ENCODE measurements around the gene FUCA2. TPM values are rescaled to one million over a fixed set of nuclear protein-coding genes. Genes with fewer than 3 reads are reported as not detected.
A peak's percentile ranks its signal among the peaks of the same experiment; 100 is the strongest.
"Not testable (repeated sequence)": the region's sequence is repeated elsewhere in the genome, so short reads cannot be mapped to it uniquely, and the experiment has no call there.

The FUCA2 gene
- total RNA-seq, 2 experiments from 2014 or later = 16.5 to 16.8 TPM

- DNase-seq = no peak
- no peak overlapping the region for H3K27ac Mint-ChIP-seq
- POLR2A ChIA-PET = no interaction called here
- H3K4me1 Mint-ChIP-seq (ENCODE audit: low read depth) = no peaks in the 10 kb centered on the region
- H3K36me3 Mint-ChIP-seq = no peaks in the 10 kb centered on the region
- CTCF ChIA-PET = no interaction called here
- H3K4me3 Mint-ChIP-seq = no peak overlapping the region
- intact Hi-C loops (cut with micrococcal nuclease) = no loop called here
- no peaks in the 10 kb centered on the region for H3K27me3 Mint-ChIP-seq
- no peaks in the 10 kb centered on the region for H3K9me3 Mint-ChIP-seq
Measured at GRCh38 chr6:143490775-143491174, 20.7 kb downstream of the FUCA2 start.

GRCh38 chr6:143490244-143490643 is 21.3 kb downstream of the FUCA2 start:
- no peak for DNase-seq
- Mint-ChIP-seq H3K4me3 (no peak overlapping the region), H3K9me3 (no peaks in the 10 kb centered on the region), H3K36me3 (peaks cover 1% of the 10 kb centered on the region), H3K27me3 (no peaks in the 10 kb centered on the region), H3K27ac (no peak overlapping the region), H3K4me1 (ENCODE audit: low read depth) (no peaks in the 10 kb centered on the region)
- POLR2A ChIA-PET = no interaction called here
- intact Hi-C loops (cut with micrococcal nuclease) = no loop called here
- CTCF ChIA-PET = no interaction called here

DNA sequence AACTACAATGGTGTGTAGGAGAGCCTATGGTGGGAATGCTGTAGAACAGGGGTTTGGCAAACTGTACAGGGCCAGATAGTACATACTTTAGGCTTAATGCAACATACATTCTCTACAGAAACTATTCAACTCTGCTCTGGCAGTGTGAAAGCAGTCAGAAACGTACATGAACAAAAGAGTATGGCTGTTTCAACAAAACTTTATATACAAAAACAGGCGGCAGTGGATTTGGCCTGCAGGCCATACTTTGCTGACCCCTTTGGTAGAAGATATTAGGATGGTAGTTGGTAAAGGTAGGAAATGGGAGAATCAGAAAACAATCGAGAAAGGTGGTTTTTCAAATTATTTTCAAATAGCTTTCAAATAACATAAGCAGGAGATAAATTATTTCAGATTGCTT is 24.8 kb downstream of the FUCA2 start:
- no peak overlapping the region for H3K4me3 Mint-ChIP-seq
- no peaks in the 10 kb centered on the region for H3K4me1 Mint-ChIP-seq (ENCODE audit: low read depth)
- no peaks in the 10 kb centered on the region for H3K9me3 Mint-ChIP-seq
- CTCF ChIA-PET = interaction anchor here (0.7 to 1.4 kb wide), 3 partner anchors 16 to 1298 kb away, joined by 3 to 6 read pairs (median 4); no protein-coding TSS in a partner anchor
- H3K36me3 Mint-ChIP-seq = peaks cover 5% of the 10 kb centered on the region
- H3K27me3 Mint-ChIP-seq = no peaks in the 10 kb centered on the region
- intact Hi-C loops (cut with micrococcal nuclease) = no loop called here
- H3K27ac Mint-ChIP-seq = no peak overlapping the region
- DNase-seq = no peak
- POLR2A ChIA-PET = interaction anchor here (1.0 kb wide), 1 partner anchor 34 kb away, joined by 3 read pairs; no protein-coding TSS in a partner anchor

DNA sequence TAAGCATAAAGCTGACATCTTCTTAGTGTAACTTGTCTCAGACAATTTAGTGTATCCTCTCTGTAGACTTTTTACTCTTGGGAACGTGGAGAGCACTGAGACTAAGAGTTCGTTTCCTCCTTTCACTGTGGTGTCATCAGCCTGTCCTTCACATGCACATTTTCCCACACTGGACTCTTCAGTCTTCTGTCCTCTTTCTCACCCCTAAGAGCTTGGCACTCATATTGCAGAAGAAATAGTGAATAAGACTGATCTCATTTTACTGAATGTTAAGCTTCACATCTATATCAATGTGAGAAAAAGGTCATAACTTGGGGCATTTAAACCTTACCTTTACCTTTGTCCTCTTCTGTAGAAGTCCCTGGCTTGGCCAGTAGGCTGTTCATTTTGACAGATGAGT is 25.6 kb downstream of the FUCA2 start:
- no peak for DNase-seq
- Mint-ChIP-seq H3K9me3 (no peaks in the 10 kb centered on the region), H3K27ac (peak overlapping the region; percentile 33), H3K36me3 (peaks cover 5% of the 10 kb centered on the region), H3K4me1 (ENCODE audit: low read depth) (no peaks in the 10 kb centered on the region), H3K4me3 (no peak overlapping the region), H3K27me3 (no peaks in the 10 kb centered on the region)
- ChIA-PET CTCF (no interaction called here), POLR2A (no interaction called here)
- intact Hi-C loops (cut with micrococcal nuclease) = no loop called here

DNA sequence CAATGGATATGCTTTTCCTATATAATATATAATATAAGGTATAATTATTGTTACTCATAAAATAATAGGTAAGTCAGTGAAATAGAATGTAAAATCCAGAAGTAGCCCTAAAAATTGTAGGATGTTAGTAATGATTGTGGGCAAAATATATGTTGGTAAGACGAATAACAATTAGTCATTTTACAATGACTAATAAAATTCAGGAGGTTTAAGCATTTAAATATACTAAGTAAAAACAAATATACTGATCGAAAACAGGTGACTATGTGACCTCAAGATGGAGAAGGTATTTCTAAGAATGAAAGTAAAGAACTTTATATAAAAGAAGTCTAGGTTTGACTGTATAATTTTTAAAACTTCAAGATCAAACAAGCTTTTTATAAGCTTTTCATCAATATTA is 28.9 kb downstream of the FUCA2 start:
- no peak for DNase-seq
- Mint-ChIP-seq H3K9me3 (no peaks in the 10 kb centered on the region), H3K36me3 (peaks cover 13% of the 10 kb centered on the region), H3K4me3 (no peak overlapping the region), H3K27me3 (no peaks in the 10 kb centered on the region), H3K27ac (no peak overlapping the region), H3K4me1 (ENCODE audit: low read depth) (no peaks in the 10 kb centered on the region)
- intact Hi-C loops (cut with micrococcal nuclease) = no loop called here
- ChIA-PET CTCF (no interaction called here), POLR2A (no interaction called here)

GRCh38 chr6:143478479-143479062 is 32.9 kb downstream of the FUCA2 start:
- H3K27me3 Mint-ChIP-seq = no peaks in the 10 kb centered on the region
- peaks cover 27% of the 10 kb centered on the region for H3K36me3 Mint-ChIP-seq
- intact Hi-C loops (cut with micrococcal nuclease) = no loop called here
- no peak overlapping the region for H3K27ac Mint-ChIP-seq
- CTCF ChIA-PET = no interaction called here
- no peak overlapping the region for H3K4me3 Mint-ChIP-seq
- POLR2A ChIA-PET = no interaction called here
- H3K9me3 Mint-ChIP-seq = no peaks in the 10 kb centered on the region
- no peaks in the 10 kb centered on the region for H3K4me1 Mint-ChIP-seq (ENCODE audit: low read depth)
- no peak for DNase-seq

GRCh38 chr6:143476545-143476944 is 35.0 kb downstream of the FUCA2 start:
- Mint-ChIP-seq H3K4me1 (ENCODE audit: low read depth) (no peaks in the 10 kb centered on the region), H3K27me3 (no peaks in the 10 kb centered on the region), H3K4me3 (no peak overlapping the region), H3K9me3 (no peaks in the 10 kb centered on the region), H3K36me3 (peaks cover 41% of the 10 kb centered on the region), H3K27ac (no peak overlapping the region)
- POLR2A ChIA-PET = no interaction called here
- intact Hi-C loops (cut with micrococcal nuclease) = no loop called here
- DNase-seq = no peak
- CTCF ChIA-PET = no interaction called here

- H3K27ac Mint-ChIP-seq = no peak overlapping the region
- intact Hi-C loops (cut with micrococcal nuclease) = no loop called here
- no peaks in the 10 kb centered on the region for H3K27me3 Mint-ChIP-seq
- no peaks in the 10 kb centered on the region for H3K9me3 Mint-ChIP-seq
- peaks cover 53% of the 10 kb centered on the region for H3K36me3 Mint-ChIP-seq
- ChIA-PET CTCF (no interaction called here), POLR2A (no interaction called here)
- no peaks in the 10 kb centered on the region for H3K4me1 Mint-ChIP-seq (ENCODE audit: low read depth)
- no peak overlapping the region for H3K4me3 Mint-ChIP-seq
- no peak for DNase-seq
Measured at GRCh38 chr6:143471822-143472221, 39.7 kb downstream of the FUCA2 start.

- DNase-seq; CTCF ChIA-PET; H3K4me1 Mint-ChIP-seq (ENCODE audit: low read depth); H3K4me3 Mint-ChIP-seq; H3K27ac Mint-ChIP-seq; H3K9me3 Mint-ChIP-seq; H3K27me3 Mint-ChIP-seq; POLR2A ChIA-PET; intact Hi-C loops (cut with micrococcal nuclease): not testable (repeated sequence)
- H3K36me3 Mint-ChIP-seq = peaks cover 42% of the 10 kb centered on the region
Measured at GRCh38 chr6:143468823-143469222, 42.7 kb downstream of the FUCA2 start.

- Mint-ChIP-seq H3K4me3 (no peak overlapping the region), H3K36me3 (peaks cover 36% of the 10 kb centered on the region), H3K4me1 (ENCODE audit: low read depth) (no peaks in the 10 kb centered on the region), H3K27ac (no peak overlapping the region), H3K27me3 (no peaks in the 10 kb centered on the region), H3K9me3 (no peaks in the 10 kb centered on the region)
- intact Hi-C loops (cut with micrococcal nuclease) = no loop called here
- DNase-seq = no peak
- ChIA-PET POLR2A (no interaction called here), CTCF (interaction anchor here (0.7 kb wide), 1 partner anchor 697 kb away, joined by 3 read pairs; no protein-coding TSS in a partner anchor)
Measured at GRCh38 chr6:143468026-143468425, 43.5 kb downstream of the FUCA2 start.

DNA sequence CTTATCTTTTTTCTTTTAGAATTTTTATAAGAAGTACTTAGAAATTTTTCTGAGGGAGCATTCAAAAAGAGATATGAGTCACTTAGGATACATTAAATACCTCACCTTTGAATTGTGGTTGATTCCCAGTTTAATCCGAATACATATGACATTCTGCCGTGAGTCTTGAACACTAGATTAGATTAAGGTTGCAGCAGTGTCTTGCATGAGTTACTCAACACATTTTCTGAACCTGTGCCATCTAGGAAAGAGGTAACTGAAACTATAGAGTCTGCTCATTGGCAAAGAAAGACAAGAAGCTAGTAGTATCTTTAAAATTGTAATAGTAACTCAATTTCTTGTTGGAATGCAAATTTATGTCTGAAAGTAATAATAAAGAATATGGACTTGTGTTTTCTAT is 46.0 kb downstream of the FUCA2 start:
- H3K4me1 Mint-ChIP-seq (ENCODE audit: low read depth) = no peaks in the 10 kb centered on the region
- no peaks in the 10 kb centered on the region for H3K9me3 Mint-ChIP-seq
- H3K27me3 Mint-ChIP-seq = no peaks in the 10 kb centered on the region
- H3K27ac Mint-ChIP-seq = no peak overlapping the region
- no peak for DNase-seq
- intact Hi-C loops (cut with micrococcal nuclease) = no loop called here
- POLR2A ChIA-PET = no interaction called here
- H3K4me3 Mint-ChIP-seq = no peak overlapping the region
- peaks cover 35% of the 10 kb centered on the region for H3K36me3 Mint-ChIP-seq
- CTCF ChIA-PET = no interaction called here

DNA sequence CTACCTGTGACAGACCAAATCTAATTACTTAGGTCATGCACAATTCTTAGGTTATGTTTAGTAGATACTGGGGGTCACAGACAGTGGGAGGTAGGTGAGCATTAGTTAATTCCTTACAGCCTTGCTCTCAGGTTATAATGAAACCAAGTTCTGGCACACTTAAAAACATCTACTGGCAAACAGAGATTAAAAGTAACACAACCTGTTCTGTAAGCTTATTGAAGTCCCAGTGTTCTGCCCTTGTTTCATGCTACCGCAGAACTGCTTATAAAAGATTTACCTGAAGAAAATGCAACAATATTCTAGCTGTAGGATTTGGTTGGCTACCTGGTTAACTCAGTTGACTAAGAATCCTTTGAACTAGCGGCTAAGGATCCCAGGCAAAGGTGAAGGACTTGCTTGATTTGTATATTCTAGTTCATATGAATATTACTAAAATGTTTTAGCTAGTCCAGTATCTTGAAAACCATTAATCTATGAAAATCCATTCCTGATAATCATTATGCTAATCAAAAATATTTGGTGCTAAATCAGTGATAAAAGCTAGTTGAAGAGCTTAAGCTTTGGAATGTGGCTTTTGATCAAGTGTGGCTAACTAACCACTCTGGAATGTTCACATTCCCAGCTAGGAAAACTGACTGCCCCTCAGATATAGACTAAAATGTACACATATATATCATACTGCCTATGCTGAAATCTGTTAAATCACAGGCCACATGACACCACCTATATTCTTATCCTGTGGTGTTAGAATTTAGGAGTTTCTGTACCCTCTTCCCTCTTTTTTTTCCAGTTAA is 53.8 kb downstream of the FUCA2 start:
- H3K27ac Mint-ChIP-seq = no peak overlapping the region
- peaks cover 14% of the 10 kb centered on the region for H3K36me3 Mint-ChIP-seq
- CTCF ChIA-PET = no interaction called here
- no peak overlapping the region for H3K4me3 Mint-ChIP-seq
- intact Hi-C loops (cut with micrococcal nuclease) = no loop called here
- no peaks in the 10 kb centered on the region for H3K9me3 Mint-ChIP-seq
- no peaks in the 10 kb centered on the region for H3K27me3 Mint-ChIP-seq
- peaks cover 18% of the 10 kb centered on the region for H3K4me1 Mint-ChIP-seq (ENCODE audit: low read depth)
- POLR2A ChIA-PET = no interaction called here
- no peak for DNase-seq

- Mint-ChIP-seq H3K36me3 (peaks cover 1% of the 10 kb centered on the region), H3K27ac (peak overlapping the region; percentile 91), H3K9me3 (no peaks in the 10 kb centered on the region), H3K27me3 (no peaks in the 10 kb centered on the region), H3K4me3 (peak overlapping the region; percentile 88), H3K4me1 (ENCODE audit: low read depth) (peaks cover 44% of the 10 kb centered on the region)
- intact Hi-C loops (cut with micrococcal nuclease) = loop anchor here (2.0 to 5.0 kb wide), 6 partner anchors 59 to 1304 kb away; partner anchors contain the start of genes FUCA2, NMBR and VTA1
- ChIA-PET POLR2A (interaction anchor here (1.4 kb wide), 1 partner anchor 87 kb away, joined by 10 read pairs; no protein-coding TSS in a partner anchor), CTCF (interaction anchor here (1.5 kb wide), 2 partner anchors 55 to 60 kb away, joined by 4 to 5 read pairs; partner anchors contain the start of gene FUCA2)
- DNase-seq = no peak
Measured at GRCh38 chr6:143451531-143451930, 60.0 kb downstream of the FUCA2 start.
